ENCODE data around the gene CCL28. TPM values are rescaled to one million over a fixed set of nuclear protein-coding genes. Genes with fewer than 3 reads are reported as not detected.

Gene CCL28
- total RNA-seq, 2 donors from 2014 or later, result 4.4 to 6.3 TPM

GRCh38 chr5:43353668-43354067 lies 58.5 kb downstream of the CCL28 start:
- no peaks in the 10 kb centered on the region for H3K9me3 ChIP-seq
- DNase-seq (ENCODE audit: low spot score), result no peak
- no peak overlapping the region for H3K27ac ChIP-seq
- no peaks in the 10 kb centered on the region for H3K4me1 ChIP-seq (replicated peaks)
- H3K36me3 ChIP-seq, result no peaks in the 10 kb centered on the region
- no peaks in the 10 kb centered on the region for H3K27me3 ChIP-seq (replicated peaks; ENCODE audit: insufficient read depth)
- 85% methylated on average over 1 of the region's 1 CpG for WGBS
- TF ChIP-seq CTCF (IDR thresholded peaks at IDR 0.05) (no peak), POLR2A (IDR thresholded peaks at IDR 0.05) (no peak), POLR2AphosphoS5 (IDR thresholded peaks at IDR 0.05) (no peak)
- intact Hi-C loops (cut with DNase I), result no loop called here
- H3K4me3 ChIP-seq, result no peak overlapping the region

DNA sequence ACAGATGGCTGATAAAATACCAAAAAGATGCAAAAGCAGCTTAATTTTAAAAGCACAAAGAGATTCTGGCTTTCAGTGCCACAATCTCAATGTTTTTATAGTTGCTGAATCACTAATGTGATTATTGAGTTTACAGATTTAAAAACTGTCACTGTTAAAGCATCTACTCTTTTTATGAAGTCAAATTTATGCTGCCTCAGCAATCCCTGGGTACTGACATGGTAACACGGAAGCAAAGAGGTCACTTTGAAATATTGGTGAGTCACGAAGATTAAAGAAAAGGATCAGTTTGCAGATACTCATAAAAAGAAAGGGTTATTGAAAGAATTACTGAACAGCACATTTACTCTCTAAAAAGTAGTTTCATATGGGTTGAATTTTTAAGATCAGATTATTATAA lies 59.3 kb downstream of the CCL28 start:
- DNase-seq (ENCODE audit: low spot score), result no peak
- Histone ChIP-seq H3K27ac (no peak overlapping the region), H3K4me3 (no peak overlapping the region), H3K27me3 (replicated peaks; ENCODE audit: insufficient read depth) (no peaks in the 10 kb centered on the region), H3K36me3 (no peaks in the 10 kb centered on the region), H3K4me1 (replicated peaks) (no peaks in the 10 kb centered on the region), H3K9me3 (no peaks in the 10 kb centered on the region)
- intact Hi-C loops (cut with DNase I), result no loop called here
- WGBS, result 46% methylated on average over 2 of the region's 2 CpGs
- no peak for TF ChIP-seq POLR2AphosphoS5 (IDR thresholded peaks at IDR 0.05)
- no peak for TF ChIP-seq CTCF (IDR thresholded peaks at IDR 0.05)
- TF ChIP-seq POLR2A (IDR thresholded peaks at IDR 0.05), result no peak

DNA sequence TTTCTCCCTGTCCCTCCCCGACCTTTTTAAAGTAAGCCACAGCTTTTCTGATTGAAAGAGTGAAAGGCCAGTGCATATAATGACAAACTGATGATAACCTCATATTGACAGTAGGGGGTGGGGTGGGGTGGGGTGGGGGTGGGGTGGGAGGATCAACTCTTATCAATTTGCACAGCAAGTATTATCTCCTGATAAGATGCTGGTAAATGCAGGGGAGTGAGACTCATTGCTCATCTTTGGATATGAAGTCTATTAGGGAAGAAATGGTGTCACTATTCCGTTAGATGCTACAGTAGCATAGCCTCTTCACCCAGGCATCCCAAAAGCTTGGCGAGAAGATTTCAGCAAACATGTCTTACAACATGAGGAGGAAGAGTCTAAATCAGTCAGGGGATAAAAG lies 60.1 kb downstream of the CCL28 start:
- DNase-seq (ENCODE audit: low spot score), result no peak
- Histone ChIP-seq H3K9me3 (no peaks in the 10 kb centered on the region), H3K4me1 (replicated peaks) (no peaks in the 10 kb centered on the region), H3K27me3 (replicated peaks; ENCODE audit: insufficient read depth) (no peaks in the 10 kb centered on the region), H3K27ac (no peak overlapping the region), H3K36me3 (no peaks in the 10 kb centered on the region), H3K4me3 (no peak overlapping the region)
- 96% methylated on average over 3 of the region's 3 CpGs for WGBS
- TF ChIP-seq POLR2AphosphoS5 (IDR thresholded peaks at IDR 0.05) (no peak), POLR2A (IDR thresholded peaks at IDR 0.05) (no peak), CTCF (IDR thresholded peaks at IDR 0.05) (no peak)
- intact Hi-C loops (cut with DNase I), result no loop called here

DNA sequence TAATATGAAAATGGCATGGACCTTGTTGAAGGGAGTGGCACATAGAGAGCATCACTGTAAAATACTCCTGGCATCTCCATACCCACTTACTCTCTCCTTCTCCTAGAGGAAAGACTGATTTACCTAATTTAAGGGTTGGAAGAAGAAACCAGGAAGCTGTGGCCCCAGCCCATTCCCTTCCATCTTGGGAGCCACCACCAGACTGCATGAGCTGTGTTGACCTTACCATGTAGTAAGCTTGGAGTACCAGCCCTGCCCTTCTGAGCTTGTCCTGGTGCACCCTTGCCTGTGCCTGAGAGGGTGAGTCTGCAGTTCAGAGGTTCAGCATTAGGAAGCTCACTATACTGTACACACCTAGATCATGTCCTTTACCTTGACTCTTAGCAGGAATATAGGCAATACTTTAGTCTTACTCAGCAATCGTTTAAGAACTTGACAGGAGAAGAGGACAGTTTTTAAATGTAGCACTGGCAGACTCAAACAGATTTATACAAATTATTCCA lies 63.3 kb downstream of the CCL28 start:
- Histone ChIP-seq H3K4me1 (replicated peaks) (no peaks in the 10 kb centered on the region), H3K27me3 (replicated peaks; ENCODE audit: insufficient read depth) (no peaks in the 10 kb centered on the region), H3K36me3 (no peaks in the 10 kb centered on the region), H3K4me3 (no peak overlapping the region), H3K27ac (no peak overlapping the region), H3K9me3 (no peaks in the 10 kb centered on the region)
- no peak for DNase-seq (ENCODE audit: low spot score)
- WGBS, result 91% methylated on average over 1 of the region's 1 CpG
- intact Hi-C loops (cut with DNase I), result no loop called here
- no peak for TF ChIP-seq POLR2AphosphoS5 (IDR thresholded peaks at IDR 0.05)
- no peak for TF ChIP-seq POLR2A (IDR thresholded peaks at IDR 0.05)
- no peak for TF ChIP-seq CTCF (IDR thresholded peaks at IDR 0.05)

DNA sequence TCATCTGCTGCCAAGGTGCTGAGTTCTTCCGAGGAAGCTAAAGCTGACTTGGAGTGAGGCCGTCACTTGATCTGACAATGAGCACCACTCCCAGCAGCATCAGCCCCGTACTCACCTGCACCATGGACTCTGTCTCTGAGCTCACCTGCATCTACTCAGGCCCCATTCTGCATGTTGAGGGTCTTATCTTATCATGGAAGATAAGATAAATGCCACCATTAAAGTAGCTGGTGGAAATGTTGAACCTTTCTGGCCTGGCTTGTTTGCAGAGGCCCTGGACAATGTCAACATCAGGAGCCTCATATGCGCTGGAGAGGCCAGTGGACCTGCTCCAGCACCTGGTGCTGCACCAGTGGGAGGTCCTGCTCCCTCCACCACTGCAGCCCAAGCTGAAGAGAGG lies 64.0 kb downstream of the CCL28 start:
- Histone ChIP-seq H3K27me3 (replicated peaks; ENCODE audit: insufficient read depth) (no peaks in the 10 kb centered on the region), H3K9me3 (no peaks in the 10 kb centered on the region), H3K27ac (no peak overlapping the region), H3K36me3 (no peaks in the 10 kb centered on the region), H3K4me3 (no peak overlapping the region), H3K4me1 (replicated peaks) (no peaks in the 10 kb centered on the region)
- WGBS, result 70% methylated on average over 4 of the region's 4 CpGs
- no peak for DNase-seq (ENCODE audit: low spot score)
- TF ChIP-seq CTCF (IDR thresholded peaks at IDR 0.05), result no peak
- TF ChIP-seq POLR2A (IDR thresholded peaks at IDR 0.05), result no peak
- no peak for TF ChIP-seq POLR2AphosphoS5 (IDR thresholded peaks at IDR 0.05)
- intact Hi-C loops (cut with DNase I), result no loop called here

Measured in prostate gland (tissue), 2 donors.